T-helper 1 cell treated with Interleukin-12 subunit alpha and Interleukin-12 subunit beta and Interleukin-4 antibody, amounts not matched to agents 30 μg/mL and 1 μg/mL, for 36 hours (primary cell): Measurements from ENCODE around the gene ARHGEF4.
"Not testable (repeated sequence)": the region's sequence is repeated elsewhere in the genome, so short reads cannot be mapped to it uniquely, and the experiment has no call there.

ENCODE experiments used
- H3K27ac Mint-ChIP-seq: one replicate; pipeline ENCODE4 v1.8.0; 2021; ENCODE audit warnings: mild to moderate bottlenecking, mixed read lengths
- H3K27me3 Mint-ChIP-seq: one replicate; pipeline ENCODE4 v1.8.0; 2021; ENCODE audit warnings: low read depth, mixed read lengths
- H3K36me3 Mint-ChIP-seq: one replicate; pipeline ENCODE4 v1.8.0; 2021; ENCODE audit warnings: low read depth, mixed read lengths
- H3K4me1 Mint-ChIP-seq: one replicate; pipeline ENCODE4 v1.8.0; 2021; ENCODE audit warnings: low read depth, mixed read lengths
- H3K4me3 Mint-ChIP-seq: one replicate; pipeline ENCODE4 v1.8.0; 2021; ENCODE audit warnings: mild to moderate bottlenecking, moderate library complexity, mixed read lengths
- H3K9me3 Mint-ChIP-seq: one replicate; pipeline ENCODE4 v1.8.0; 2021; ENCODE audit warnings: mixed read lengths

ARHGEF4 gene

GRCh38 chr2:131077182-131077846 is 240.6 kb downstream of the ARHGEF4 start:
- H3K4me3 Mint-ChIP-seq, result no peak overlapping the region
- H3K36me3 Mint-ChIP-seq, result peaks cover 53% of the 10 kb centered on the region
- peaks cover 21% of the 10 kb centered on the region for H3K4me1 Mint-ChIP-seq
- no peaks in the 10 kb centered on the region for H3K27me3 Mint-ChIP-seq
- H3K9me3 Mint-ChIP-seq, result no peaks in the 10 kb centered on the region
- H3K27ac Mint-ChIP-seq, result no peak overlapping the region

DNA sequence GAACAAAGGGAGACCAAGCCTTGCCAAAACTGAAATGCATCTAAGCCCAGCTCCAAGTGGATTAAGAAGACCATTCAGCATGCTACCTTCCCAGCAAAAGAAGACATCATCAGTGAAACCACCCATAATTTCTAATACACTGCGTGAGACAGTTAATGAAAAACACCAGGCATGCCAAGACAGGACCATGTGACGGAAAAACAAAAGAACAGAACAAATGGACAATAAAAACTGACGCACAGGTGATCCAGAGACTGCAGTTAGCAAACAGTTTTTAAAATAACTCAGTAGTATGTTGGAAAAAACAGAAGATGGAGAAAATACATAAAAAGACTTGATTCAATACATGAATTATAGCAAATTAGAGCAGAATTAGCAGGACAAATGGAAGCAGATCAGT is 241.3 kb downstream of the ARHGEF4 start:
- Mint-ChIP-seq H3K27me3 (no peaks in the 10 kb centered on the region), H3K4me1 (peaks cover 21% of the 10 kb centered on the region), H3K36me3 (peaks cover 53% of the 10 kb centered on the region), H3K27ac (no peak overlapping the region), H3K9me3 (no peaks in the 10 kb centered on the region), H3K4me3 (no peak overlapping the region)

DNA sequence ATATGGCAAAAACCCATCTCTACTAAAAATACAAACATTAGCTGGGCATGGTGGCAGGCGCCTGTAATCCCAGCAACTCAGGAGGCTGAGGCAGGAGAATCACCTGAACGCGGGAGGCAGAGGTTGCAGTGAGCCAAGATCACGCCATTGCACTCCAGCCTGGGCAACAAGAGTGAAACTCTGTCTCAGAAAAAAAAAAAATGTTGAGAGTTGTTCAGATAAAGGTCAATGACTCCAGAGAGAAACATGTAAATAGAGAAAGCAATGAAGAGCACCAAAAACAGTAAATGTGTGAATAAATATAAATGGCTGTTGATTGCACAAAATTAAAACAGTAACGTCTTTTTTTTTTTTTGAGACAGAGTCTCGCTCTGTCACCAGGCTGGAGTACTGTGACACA is 243.2 kb downstream of the ARHGEF4 start:
- H3K27ac Mint-ChIP-seq, H3K9me3 Mint-ChIP-seq, H3K27me3 Mint-ChIP-seq, H3K4me3 Mint-ChIP-seq: not testable (repeated sequence)
- peaks cover 50% of the 10 kb centered on the region for H3K36me3 Mint-ChIP-seq
- H3K4me1 Mint-ChIP-seq, result peaks cover 21% of the 10 kb centered on the region

DNA sequence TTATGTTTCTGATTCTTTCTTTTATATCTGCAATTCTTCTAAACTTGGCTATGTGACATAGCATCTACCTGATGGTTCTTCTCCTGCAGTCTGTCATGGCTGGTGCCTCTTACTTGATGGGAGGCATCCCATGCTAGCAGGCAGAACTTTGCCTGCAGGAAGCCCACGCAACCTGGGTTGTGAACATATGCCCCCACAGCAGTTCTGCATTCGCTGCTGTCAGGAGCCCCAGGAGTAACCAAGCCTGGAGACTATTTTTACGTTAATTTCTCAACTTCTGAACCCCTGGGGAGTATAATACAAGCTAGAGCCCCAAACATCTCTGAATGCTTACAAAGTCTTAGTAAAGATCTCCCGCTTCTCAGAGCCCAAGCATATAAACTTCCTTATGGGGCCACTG is 244.5 kb downstream of the ARHGEF4 start:
- Mint-ChIP-seq H3K27ac (peak overlapping the region; percentile 22), H3K4me1 (peaks cover 17% of the 10 kb centered on the region), H3K4me3 (no peak overlapping the region), H3K27me3 (no peaks in the 10 kb centered on the region), H3K36me3 (peaks cover 52% of the 10 kb centered on the region), H3K9me3 (no peaks in the 10 kb centered on the region)

- no peak overlapping the region for H3K4me3 Mint-ChIP-seq
- H3K27ac Mint-ChIP-seq, result no peak overlapping the region
- H3K36me3 Mint-ChIP-seq, result peaks cover 52% of the 10 kb centered on the region
- H3K9me3 Mint-ChIP-seq, result no peaks in the 10 kb centered on the region
- H3K4me1 Mint-ChIP-seq, result peaks cover 11% of the 10 kb centered on the region
- H3K27me3 Mint-ChIP-seq, result no peaks in the 10 kb centered on the region
Observed at GRCh38 chr2:131085646-131086045, 248.9 kb downstream of the ARHGEF4 start.

- Mint-ChIP-seq H3K9me3 (no peaks in the 10 kb centered on the region), H3K4me3 (peak overlapping the region; percentile 78), H3K4me1 (peaks cover 18% of the 10 kb centered on the region), H3K36me3 (peaks cover 23% of the 10 kb centered on the region), H3K27ac (peak overlapping the region; percentile 80), H3K27me3 (no peaks in the 10 kb centered on the region)
Observed at GRCh38 chr2:131092458-131093005, 255.8 kb downstream of the ARHGEF4 start.

DNA sequence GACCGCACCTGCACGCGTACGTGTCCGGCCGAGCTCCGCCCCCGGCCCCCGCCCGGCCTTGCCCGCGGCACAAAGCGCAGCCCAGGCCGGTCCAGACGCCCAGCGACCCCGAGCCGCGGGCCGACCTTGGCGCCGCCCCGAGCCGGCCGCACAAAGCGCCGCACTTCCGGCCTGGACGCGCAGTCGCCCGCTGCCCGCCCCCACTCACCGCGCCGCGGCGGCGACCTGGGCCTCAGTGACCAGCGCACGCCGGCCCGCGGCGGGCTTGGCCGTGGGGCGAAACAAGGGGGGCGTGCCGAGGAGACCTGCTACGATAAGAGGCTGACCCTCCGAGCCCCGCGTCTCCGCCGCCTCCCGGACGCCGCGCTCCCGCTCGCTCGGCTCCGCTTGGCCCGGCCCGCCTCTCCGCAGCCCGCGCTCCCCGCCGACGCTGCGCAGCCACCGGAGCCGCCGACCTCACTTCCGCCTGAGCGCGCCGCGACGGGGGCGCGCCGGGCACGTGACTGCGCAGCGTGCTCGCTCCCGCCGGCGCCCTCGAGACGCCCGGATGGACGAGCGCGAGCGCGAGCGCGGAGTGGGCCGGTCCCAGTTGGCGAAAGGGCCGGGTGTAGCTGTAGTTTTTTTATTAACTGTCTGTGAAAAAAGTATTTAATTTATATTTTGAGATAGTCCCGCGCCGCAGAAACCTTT is 256.4 kb downstream of the ARHGEF4 start, which contains the start of gene FAM168B:
FAM168B (minus strand) TSS at position 455 of the 690 bp plus-strand sequence. CDS start 10,814 bp downstream, outside the sequence.
- Mint-ChIP-seq H3K9me3 (no peaks in the 10 kb centered on the region), H3K27me3 (no peaks in the 10 kb centered on the region), H3K4me3 (peak within 1 kb of the TSS; percentile 92), H3K4me1 (peaks cover 18% of the 10 kb centered on the region), H3K36me3 (peaks cover 17% of the 10 kb centered on the region), H3K27ac (peak within 1 kb of the TSS; percentile 93)

DNA sequence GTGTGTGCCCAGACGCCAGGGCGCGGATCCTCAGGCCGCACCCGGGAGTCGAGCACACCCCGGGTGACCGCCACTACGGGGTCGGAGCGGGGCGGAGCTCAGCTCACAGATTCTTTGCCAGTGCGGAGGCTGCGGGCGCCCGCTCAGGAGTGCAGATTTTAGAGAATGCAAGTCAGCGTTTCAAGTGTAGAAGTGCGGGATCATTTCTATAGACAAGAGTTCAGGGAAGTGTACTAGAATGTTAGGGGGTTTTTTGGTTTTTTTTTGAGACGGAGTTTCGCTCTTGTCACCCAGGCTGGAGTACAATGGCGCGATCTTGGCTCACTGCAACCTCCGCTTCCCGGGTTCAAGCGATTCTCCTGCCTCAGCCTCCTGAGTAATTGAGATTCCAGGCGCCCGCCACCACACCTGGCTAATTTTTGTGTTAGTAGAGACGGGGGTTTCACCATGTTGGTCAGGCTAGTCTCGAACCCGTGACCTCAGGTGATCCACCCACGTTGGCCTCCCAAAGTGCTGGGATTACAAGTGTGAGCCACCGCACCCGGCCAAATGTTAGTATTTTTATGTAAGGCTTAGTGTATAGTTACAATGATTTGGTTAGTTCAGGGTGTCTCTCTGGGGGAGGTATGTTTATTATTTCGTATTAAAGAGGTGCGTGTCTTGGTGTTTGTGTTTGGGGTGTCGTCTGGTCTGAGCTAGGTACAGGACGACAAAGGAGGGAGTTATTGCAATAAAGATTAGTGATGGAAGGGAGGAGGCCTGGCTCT is 257.2 kb downstream of the ARHGEF4 start:
- Mint-ChIP-seq H3K27ac (peak overlapping the region; percentile 93), H3K4me1 (peaks cover 15% of the 10 kb centered on the region), H3K9me3 (no peaks in the 10 kb centered on the region), H3K27me3 (no peaks in the 10 kb centered on the region), H3K36me3 (peaks cover 13% of the 10 kb centered on the region), H3K4me3 (peak overlapping the region; percentile 92)

DNA sequence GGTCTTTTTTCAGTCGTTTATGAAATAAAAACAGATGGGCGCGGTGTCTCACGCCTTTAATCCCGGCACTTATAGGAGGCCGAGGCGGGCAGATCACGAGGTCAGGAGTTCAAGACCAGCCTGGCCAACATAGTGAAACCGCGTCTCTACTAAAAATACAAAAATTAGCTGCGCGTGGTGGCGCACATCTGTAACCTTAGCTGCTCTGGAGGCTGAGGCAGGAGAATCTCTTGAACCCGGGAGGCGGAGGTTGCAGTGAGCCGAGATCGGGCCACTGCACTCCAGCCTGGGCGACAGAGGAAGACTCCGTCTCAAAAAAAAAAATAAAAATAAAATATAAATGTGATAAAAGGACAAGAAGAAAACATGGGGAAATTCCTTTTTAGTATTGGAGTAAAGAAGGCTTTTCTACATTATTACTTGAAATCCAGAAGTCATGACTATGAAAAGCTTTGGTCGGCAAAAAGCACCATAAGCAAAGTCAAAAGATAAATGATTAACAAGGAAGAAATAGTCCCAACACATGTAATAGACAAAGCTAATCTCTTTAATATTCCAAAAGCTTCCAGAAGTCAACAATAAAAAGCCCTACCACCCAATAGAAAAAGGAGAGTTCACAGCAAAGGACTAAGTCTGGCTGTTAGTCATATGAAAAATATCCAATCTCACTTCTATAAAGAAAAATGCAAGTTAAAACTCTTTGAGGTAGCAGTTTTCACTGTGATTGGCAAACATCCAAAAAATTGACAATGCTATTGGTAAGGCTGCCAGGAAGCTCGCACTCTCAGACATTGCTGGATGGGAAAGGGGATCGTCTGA is 258.0 kb downstream of the ARHGEF4 start:
- H3K27me3 Mint-ChIP-seq, result no peaks in the 10 kb centered on the region
- H3K4me3 Mint-ChIP-seq, result peak overlapping the region; percentile 92
- peaks cover 15% of the 10 kb centered on the region for H3K4me1 Mint-ChIP-seq
- no peaks in the 10 kb centered on the region for H3K9me3 Mint-ChIP-seq
- H3K27ac Mint-ChIP-seq, result peak overlapping the region; percentile 93
- peaks cover 8% of the 10 kb centered on the region for H3K36me3 Mint-ChIP-seq
